IMR-90 (cell line): Measurements from ENCODE around the gene DCDC2B. TPM values are rescaled to one million over a fixed set of nuclear protein-coding genes. Genes with fewer than 3 reads are reported as not detected.

Source experiments
- ATAC-seq: fragments of 200-7000 bp; cut with Tn5 transposase; 2 replicates; pipeline ENCODE4 v1.9.1; 2020; ENCODE audit warnings: low read depth, mild to moderate bottlenecking, moderate library complexity
- BruUV-seq: library from RNA; stranded (reverse); fragments of 400-500 nt; replicated peaks from 2 replicates; lab custom pipeline; 2021; lab: Mats Ljungman, UMichigan
- CTCF ChIA-PET: fragments of 300-600 bp; formaldehyde crosslinking; extraction: SDS; loops from one replicate; lab custom pipeline; 2021; ENCODE audit warnings: antibody characterized with exemption; lab: Yijun Ruan, JAX
- POLR2A ChIA-PET: fragments of 300-600 bp; sonication (Branson Sonifier 250); formaldehyde crosslinking; loops from one replicate; lab custom pipeline; 2022; ENCODE audit warnings: antibody characterized with exemption; ENCODE audit not compliant: unreplicated experiment; lab: Charles Lee
- DNase-seq: peaks from one replicate; pipeline ENCODE4 v3.0.0; 2013
- H2AFZ ChIP-seq: replicated peaks from 2 replicates; pipeline ENCODE3; 2013; ENCODE audit warnings: low read length, mild to moderate bottlenecking; ENCODE audit not compliant: poor library complexity
- H2AK5ac ChIP-seq: 2 replicates; pipeline ENCODE4 v1.6.1; 2013; ENCODE audit warnings: low read depth, low read length, inconsistent platforms
- H2AK9ac ChIP-seq: replicated peaks from 2 replicates; pipeline ENCODE3; 2013; ENCODE audit warnings: mild to moderate bottlenecking, low read depth, low read length, moderate library complexity; ENCODE audit not compliant: poor library complexity
- H2BK120ac ChIP-seq: 2 replicates; pipeline ENCODE4 v1.6.1; 2013; ENCODE audit warnings: low read depth, low read length, inconsistent platforms
- H2BK15ac ChIP-seq: 3 replicates; pipeline ENCODE4 v1.6.1; 2013; ENCODE audit warnings: low read depth, low read length, inconsistent platforms
- H2BK20ac ChIP-seq: 2 replicates; pipeline ENCODE4 v1.6.1; 2013; ENCODE audit warnings: low read depth, mild to moderate bottlenecking, inconsistent platforms, low read length, moderate library complexity
- H2BK5ac ChIP-seq: 2 replicates; pipeline ENCODE4 v1.6.1; 2013; ENCODE audit warnings: mild to moderate bottlenecking, low read depth, low read length, inconsistent platforms; ENCODE audit not compliant: poor library complexity, severe bottlenecking
- H3K14ac ChIP-seq: replicated peaks from 2 replicates; pipeline ENCODE4 v1.6.1; 2013; ENCODE audit warnings: low read depth, low read length, inconsistent platforms
- H3K18ac ChIP-seq: 2 replicates; pipeline ENCODE4 v1.6.1; 2013; ENCODE audit warnings: low read depth, low read length, control low read depth
- H3K23ac ChIP-seq: 2 replicates; pipeline ENCODE4 v1.6.1; 2013; ENCODE audit warnings: low read depth, low read length, inconsistent platforms
- H3K27ac ChIP-seq: 2 replicates; pipeline ENCODE4 v1.5.1; 2013; ENCODE audit warnings: mild to moderate bottlenecking, control low read depth, low read length; ENCODE audit not compliant: insufficient read depth
- H3K27me3 ChIP-seq: 2 replicates; pipeline ENCODE4 v1.6.1; 2013; ENCODE audit warnings: low read length; ENCODE audit not compliant: control insufficient read depth, insufficient read depth
- H3K36me3 ChIP-seq: 2 replicates; pipeline ENCODE4 v1.6.1; 2013; ENCODE audit warnings: low read length, mixed read lengths; ENCODE audit not compliant: control insufficient read depth, insufficient read depth
- H3K4ac ChIP-seq: 2 replicates; pipeline ENCODE4 v1.6.1; 2013; ENCODE audit warnings: low read depth, low read length, inconsistent platforms
- H3K4me1 ChIP-seq: 2 replicates; pipeline ENCODE4 v1.6.1; 2013; ENCODE audit warnings: low read length, mixed read lengths; ENCODE audit not compliant: control insufficient read depth, insufficient read depth
- H3K4me2 ChIP-seq: 2 replicates; pipeline ENCODE4 v1.6.1; 2013; ENCODE audit warnings: low read depth, mild to moderate bottlenecking, control low read depth, low read length, moderate library complexity
- H3K4me3 ChIP-seq: 2 replicates; pipeline ENCODE4 v1.5.1; 2013; ENCODE audit warnings: low read depth, mild to moderate bottlenecking, control low read depth, low read length, moderate library complexity; ENCODE audit not compliant: insufficient read depth
- H3K56ac ChIP-seq: 2 replicates; pipeline ENCODE4 v1.6.1; 2013; ENCODE audit warnings: low read length, inconsistent platforms; ENCODE audit not compliant: insufficient read depth; ENCODE audit errors: extremely low read depth
- H3K79me1 ChIP-seq, 2 experiments: 2 replicates each; pipeline ENCODE4 v1.6.1; 2013; ENCODE audit warnings: low read length in 2 of 2, inconsistent platforms in 1 of 2, low read depth in 1 of 2
- H3K9ac ChIP-seq: 2 replicates; pipeline ENCODE4 v1.6.1; 2013; ENCODE audit warnings: low read depth, low read length, control low read depth
- H3K9me1 ChIP-seq: 2 replicates; pipeline ENCODE4 v1.6.1; 2013; ENCODE audit warnings: low read length, inconsistent platforms; ENCODE audit not compliant: insufficient read depth
- H3K9me3 ChIP-seq: 2 replicates; pipeline ENCODE4 v1.6.1; 2013; ENCODE audit warnings: low read length; ENCODE audit not compliant: control insufficient read depth, insufficient read depth
- H4K20me1 ChIP-seq: 2 replicates; pipeline ENCODE4 v1.6.1; 2013; ENCODE audit warnings: low read length, inconsistent platforms; ENCODE audit not compliant: insufficient read depth
- H4K5ac ChIP-seq: 2 replicates; pipeline ENCODE4 v1.6.1; 2013; ENCODE audit warnings: mild to moderate bottlenecking, low read depth, low read length, control low read depth
- H4K8ac ChIP-seq, 2 experiments: 2 replicates each; pipeline ENCODE4 v1.6.1; 2013; ENCODE audit warnings: low read depth in 2 of 2, low read length in 2 of 2, control low read depth in 1 of 2, inconsistent platforms in 1 of 2
- H4K91ac ChIP-seq: 2 replicates; pipeline ENCODE4 v1.6.1; 2013; ENCODE audit warnings: low read depth, low read length, inconsistent platforms; ENCODE audit not compliant: insufficient read depth
- BHLHE40 ChIP-seq: fragments of 150-350 bp; IDR thresholded peaks from 2 replicates; pipeline ENCODE4 v1.6.1; 2016; ENCODE audit warnings: mild to moderate bottlenecking, low read depth, low read length
- CEBPB ChIP-seq: IDR thresholded peaks from 2 replicates; pipeline ENCODE4 v1.6.1; 2012; ENCODE audit warnings: low read depth, low read length, improper control_type of control experiment
- CHD1 ChIP-seq: IDR thresholded peaks from 2 replicates; pipeline ENCODE4 v1.6.1; 2012; ENCODE audit warnings: low read depth, low read length, improper control_type of control experiment
- CTCF ChIP-seq: conservative IDR thresholded peaks from 2 replicates; pipeline ENCODE4 v1.5.1; 2012; ENCODE audit warnings: mild to moderate bottlenecking, low read depth, low read length, improper control_type of control experiment
- ELK1 ChIP-seq: fragments of 150-350 bp; IDR thresholded peaks from 2 replicates; pipeline ENCODE4 v1.6.1; 2016; ENCODE audit warnings: low read depth, mild to moderate bottlenecking, low read length, moderate library complexity, borderline replicate concordance
- FOS ChIP-seq: fragments of 150-350 bp; IDR thresholded peaks from 2 replicates; pipeline ENCODE4 v1.6.1; 2016; ENCODE audit warnings: low read depth, low read length
- MAFK ChIP-seq: IDR thresholded peaks from 2 replicates; pipeline ENCODE4 v1.6.1; 2012; ENCODE audit warnings: low read depth, low read length, improper control_type of control experiment
- MAZ ChIP-seq: IDR thresholded peaks from 2 replicates; pipeline ENCODE4 v1.6.1; 2012; ENCODE audit warnings: low read depth, mild to moderate bottlenecking, low read length, improper control_type of control experiment, moderate library complexity, borderline replicate concordance
- MXI1 ChIP-seq: IDR thresholded peaks from 2 replicates; pipeline ENCODE4 v1.6.1; 2012; ENCODE audit warnings: low read depth, mild to moderate bottlenecking, low read length, moderate library complexity, borderline replicate concordance
- NFE2L2 ChIP-seq: fragments of 150-350 bp; IDR thresholded peaks from 2 replicates; pipeline ENCODE4 v1.6.1; 2016; ENCODE audit warnings: low read depth, mild to moderate bottlenecking, low read length
- POLR2A ChIP-seq: IDR thresholded peaks from 2 replicates; pipeline ENCODE4 v1.6.1; 2012; ENCODE audit warnings: mild to moderate bottlenecking, low read depth, low read length
- RAD21 ChIP-seq: IDR thresholded peaks from 2 replicates; pipeline ENCODE4 v1.6.1; 2012; ENCODE audit warnings: low read length, improper control_type of control experiment
- RCOR1 ChIP-seq: IDR thresholded peaks from 2 replicates; pipeline ENCODE4 v1.6.1; 2012; ENCODE audit warnings: mild to moderate bottlenecking, low read length, improper control_type of control experiment; ENCODE audit not compliant: insufficient replicate concordance
- RFX5 ChIP-seq: IDR thresholded peaks from 2 replicates; pipeline ENCODE4 v1.8.0; 2012; ENCODE audit warnings: low read depth, mild to moderate bottlenecking, low read length, moderate library complexity
- SMC3 ChIP-seq: fragments of 150-350 bp; IDR thresholded peaks from 2 replicates; pipeline ENCODE4 v1.6.1; 2016; ENCODE audit warnings: low read depth, mild to moderate bottlenecking, antibody characterized with exemption, low read length, moderate library complexity
- USF2 ChIP-seq: fragments of 150-350 bp; IDR thresholded peaks from 2 replicates; pipeline ENCODE4 v1.6.1; 2017; ENCODE audit warnings: mild to moderate bottlenecking, antibody characterized with exemption, low read length, low read depth
- WGBS, 2 experiments: methylation state at CpG; one replicate each; pipeline versions ENCODE4 v1.1.5 to v1.1.7; 2013; ENCODE audit warnings: missing lambda C conversion rate in 2 of 2; ENCODE audit not compliant: insufficient read length in 1 of 2; ENCODE audit errors: extremely low coverage in 2 of 2; 5-methylcytosine and 5-hydroxymethylcytosine counted together
- dilution Hi-C: fragments of 300-500 bp; cut with HindIII; formaldehyde crosslinking; loops from one replicate; pipeline ENCODE4 v1.14.3; 2018; ENCODE audit warnings: low sequenced_read_pairs; ENCODE audit not compliant: unreplicated experiment
- in situ Hi-C: fragments of 300-500 bp; cut with MboI; formaldehyde crosslinking; loops from 3 replicates; pipeline ENCODE4 v1.14.3; 2019; ENCODE audit warnings: low sequenced_read_pairs, inconsistent platforms, mixed read lengths
- intact Hi-C: fragments of 100-400 bp; cut with micrococcal nuclease; formaldehyde crosslinking; loops from 2 replicates; pipeline ENCODE4 v1.10.0; 2022
- polyA plus RNA-seq, 3 experiments: library from polyadenylated mRNA; depleted of rRNA; stranded (reverse); fragments of >200 nt; gene quantifications; 2 replicates each; pipeline ENCODE4 v1.2.3, GENCODE V29; 2012; ENCODE audit warnings: low replicate concordance in 1 of 3
- total RNA-seq: library from RNA; depleted of rRNA; stranded (reverse); fragments of >200 nt; gene quantifications from 2 replicates; pipeline ENCODE4 v1.2.3, GENCODE V29; 2012

Gene DCDC2B
- total and polyA plus RNA-seq, 2 of the 4 experiments (the other 2 are of a cell fraction) = not detected

DNA sequence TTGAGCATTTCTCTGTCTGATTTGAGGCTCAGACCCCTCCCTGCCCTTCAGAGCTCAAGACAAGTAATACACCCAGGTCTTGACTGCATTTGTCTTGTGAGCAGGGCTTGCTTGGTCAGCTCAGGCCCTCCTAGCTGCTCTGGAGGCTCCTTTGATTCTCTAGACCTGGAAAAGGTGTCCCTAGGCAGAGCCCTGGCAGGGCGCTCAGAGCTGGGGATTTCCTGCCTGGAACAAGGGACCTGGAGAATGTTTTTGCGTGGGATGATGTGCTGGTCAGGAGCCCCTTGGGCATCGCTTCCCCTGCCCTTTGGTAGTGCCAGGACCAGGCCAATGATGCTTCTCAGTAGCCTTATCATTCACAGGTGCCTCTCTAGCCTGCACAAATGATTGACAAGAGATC lies 13.4 kb upstream of the DCDC2B start:
- H4K5ac ChIP-seq = no peak overlapping the region
- POLR2A ChIA-PET = no interaction called here

More for the DNA sequence above, 13.4 kb upstream of the DCDC2B start:
- Histone ChIP-seq H2BK20ac (no peak overlapping the region), H2BK15ac (no peak overlapping the region), H2BK5ac (no peak overlapping the region), H2BK120ac (no peak overlapping the region), H3K36me3 (peaks cover 75% of the 10 kb centered on the region), H3K9me1 (peaks cover 13% of the 10 kb centered on the region; the same call in 1 of the 2 replicates), H4K91ac (no peak overlapping the region), H4K8ac (no peak overlapping the region), H3K9me3 (no peaks in the 10 kb centered on the region), H4K20me1 (peaks cover 23% of the 10 kb centered on the region), H3K27ac (no peak overlapping the region), H3K23ac (no peak overlapping the region), H3K9ac (no peak overlapping the region), H3K4me2 (no peak overlapping the region), H2AK5ac (no peak overlapping the region), H3K18ac (no peak overlapping the region), H2AK9ac (no peak overlapping the region), H3K14ac (no peak overlapping the region), H3K4me3 (no peak overlapping the region), H3K4ac (no peak overlapping the region), H3K79me1 (peaks cover 17 to 68% of the 10 kb centered on the region in 2 experiments), H3K27me3 (no peaks in the 10 kb centered on the region), H3K56ac (no peak overlapping the region), H3K4me1 (peaks cover 26% of the 10 kb centered on the region), H2AFZ (no peak overlapping the region)
- dilution Hi-C loops = no loop called here
- TF ChIP-seq NFE2L2 (no peak), MXI1 (no peak), BHLHE40 (no peak), RFX5 (no peak), USF2 (no peak), MAZ (no peak), SMC3 (no peak), FOS (no peak), POLR2A (no peak), CTCF (no peak), RCOR1 (no peak), RAD21 (no peak), CHD1 (no peak), CEBPB (no peak), MAFK (no peak), ELK1 (no peak)
- 92% methylated on average over 2 of the region's 3 CpGs; no CpG with 5 or more reads in 1 of the 2 experiments for WGBS, 2 experiments
- no peak for ATAC-seq
- in situ Hi-C loops = no loop called here
- intact Hi-C loops = no loop called here
- no TSS peak for BruUV-seq
- DNase-seq = no peak
- CTCF ChIA-PET = interaction anchor here (1.8 kb wide), 1 partner anchor 20 kb away, joined by 6 read pairs; no protein-coding TSS in a partner anchor
